GM12875 (cell line): ENCODE data around the gene KCNJ1.

Source experiments
- H3K4me3 ChIP-seq: one replicate; pipeline ENCODE4 v1.5.1; 2011; ENCODE audit warnings: low read depth, low read length, control low read depth
- TF ChIP-seq, protein P1 (sequence below): IDR thresholded peaks from 2 replicates; pipeline ENCODE4 v1.5.1; 2011; ENCODE audit warnings: low read depth, mild to moderate bottlenecking, control low read depth, inconsistent platforms, low read length, moderate library complexity, borderline replicate concordance; ENCODE audit not compliant: insufficient read depth

KCNJ1 gene

DNA sequence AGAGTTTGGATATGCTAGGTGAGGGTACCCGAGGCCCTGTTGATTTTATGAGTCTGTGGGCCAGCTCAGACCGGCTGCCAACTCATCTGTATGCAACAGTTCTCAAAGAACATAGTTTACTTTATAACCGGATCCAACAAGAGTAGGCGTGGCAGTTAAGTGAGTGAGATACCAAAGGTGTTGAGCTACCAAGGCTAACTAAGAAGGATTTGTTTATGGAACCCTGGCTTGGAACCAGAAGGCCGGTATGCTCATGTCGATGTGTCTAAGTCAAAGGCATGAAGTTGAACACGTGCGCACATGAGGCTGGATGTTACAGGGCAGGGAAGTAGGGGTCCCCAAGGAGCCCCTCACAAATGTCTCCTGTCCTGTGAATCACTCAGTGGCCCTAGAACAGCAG lies at the start of gene KCNJ1:
TSS of gene KCNJ1 (minus strand) at position 20 of the 400 bp plus-strand sequence. CDS start 27,053 bp downstream, outside the sequence.
- TF ChIP-seq, protein P1, sequence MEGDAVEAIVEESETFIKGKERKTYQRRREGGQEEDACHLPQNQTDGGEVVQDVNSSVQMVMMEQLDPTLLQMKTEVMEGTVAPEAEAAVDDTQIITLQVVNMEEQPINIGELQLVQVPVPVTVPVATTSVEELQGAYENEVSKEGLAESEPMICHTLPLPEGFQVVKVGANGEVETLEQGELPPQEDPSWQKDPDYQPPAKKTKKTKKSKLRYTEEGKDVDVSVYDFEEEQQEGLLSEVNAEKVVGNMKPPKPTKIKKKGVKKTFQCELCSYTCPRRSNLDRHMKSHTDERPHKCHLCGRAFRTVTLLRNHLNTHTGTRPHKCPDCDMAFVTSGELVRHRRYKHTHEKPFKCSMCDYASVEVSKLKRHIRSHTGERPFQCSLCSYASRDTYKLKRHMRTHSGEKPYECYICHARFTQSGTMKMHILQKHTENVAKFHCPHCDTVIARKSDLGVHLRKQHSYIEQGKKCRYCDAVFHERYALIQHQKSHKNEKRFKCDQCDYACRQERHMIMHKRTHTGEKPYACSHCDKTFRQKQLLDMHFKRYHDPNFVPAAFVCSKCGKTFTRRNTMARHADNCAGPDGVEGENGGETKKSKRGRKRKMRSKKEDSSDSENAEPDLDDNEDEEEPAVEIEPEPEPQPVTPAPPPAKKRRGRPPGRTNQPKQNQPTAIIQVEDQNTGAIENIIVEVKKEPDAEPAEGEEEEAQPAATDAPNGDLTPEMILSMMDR = no peak
- H3K4me3 ChIP-seq = no peak within 1 kb of the TSS

DNA sequence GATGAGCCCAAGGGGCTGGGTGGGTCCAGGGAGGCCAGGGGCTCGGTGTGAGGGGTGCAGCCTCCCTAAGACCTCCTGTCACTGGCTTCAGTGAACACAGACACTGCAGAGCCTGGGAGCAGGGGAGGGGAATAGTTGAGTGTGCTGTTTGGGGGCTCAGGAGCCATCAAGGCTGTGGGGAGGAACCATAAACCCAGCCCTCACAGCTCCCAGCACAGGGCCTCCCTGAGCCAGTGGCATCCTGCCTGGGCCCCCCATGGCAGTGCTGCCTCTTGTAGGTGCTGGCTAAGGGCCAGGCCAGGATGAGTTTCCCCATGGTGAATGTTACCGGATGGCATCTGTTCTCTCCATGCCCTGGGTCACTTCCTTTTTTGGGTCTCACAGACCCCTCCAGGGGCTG lies 49.6 kb upstream of the KCNJ1 start:
- H3K4me3 ChIP-seq = no peak overlapping the region
- TF ChIP-seq, protein P1 = no peak

DNA sequence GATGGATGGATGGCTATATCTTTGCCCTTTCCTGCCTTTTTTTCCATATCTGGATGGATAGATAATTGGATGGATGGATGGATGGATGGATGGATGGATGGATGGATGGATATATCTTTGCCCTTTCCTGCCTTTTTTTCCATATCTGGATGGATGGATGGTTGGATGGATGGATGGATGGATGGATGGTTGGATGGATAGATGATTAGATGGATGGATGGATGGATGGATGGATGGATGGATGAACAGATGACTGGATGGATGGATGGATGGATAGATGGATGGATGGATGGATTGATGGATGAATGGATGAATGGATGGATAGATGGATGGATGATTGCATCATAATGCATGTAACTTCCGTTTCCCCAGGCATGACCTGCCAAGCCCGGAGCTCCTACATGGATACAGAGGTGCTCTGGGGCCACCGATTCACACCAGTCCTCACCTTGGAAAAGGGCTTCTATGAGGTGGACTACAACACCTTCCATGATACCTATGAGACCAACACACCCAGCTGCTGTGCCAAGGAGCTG lies 49.0 kb upstream of the KCNJ1 start:
- no peak overlapping the region for H3K4me3 ChIP-seq
- TF ChIP-seq, protein P1 = no peak

DNA sequence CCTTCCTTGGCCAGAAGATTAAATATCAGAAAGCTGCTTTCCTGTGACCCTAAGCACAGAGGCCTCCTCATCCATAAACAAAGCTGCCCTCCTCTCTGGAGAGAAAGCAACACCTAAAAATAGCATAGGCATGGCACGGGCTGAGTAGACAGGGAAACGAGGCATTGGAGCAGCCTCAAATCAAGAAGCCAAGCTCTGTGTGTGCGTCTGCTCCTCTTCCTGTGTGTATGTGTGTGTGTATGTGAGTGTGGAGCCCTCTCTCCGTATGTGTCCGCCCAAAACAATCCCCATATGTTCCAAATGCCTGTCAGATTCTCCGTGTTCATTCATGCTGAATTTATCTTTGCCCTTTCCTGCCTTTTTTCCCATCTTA lies 48.0 kb upstream of the KCNJ1 start:
- TF ChIP-seq, protein P1 = no peak
- H3K4me3 ChIP-seq = no peak overlapping the region

DNA sequence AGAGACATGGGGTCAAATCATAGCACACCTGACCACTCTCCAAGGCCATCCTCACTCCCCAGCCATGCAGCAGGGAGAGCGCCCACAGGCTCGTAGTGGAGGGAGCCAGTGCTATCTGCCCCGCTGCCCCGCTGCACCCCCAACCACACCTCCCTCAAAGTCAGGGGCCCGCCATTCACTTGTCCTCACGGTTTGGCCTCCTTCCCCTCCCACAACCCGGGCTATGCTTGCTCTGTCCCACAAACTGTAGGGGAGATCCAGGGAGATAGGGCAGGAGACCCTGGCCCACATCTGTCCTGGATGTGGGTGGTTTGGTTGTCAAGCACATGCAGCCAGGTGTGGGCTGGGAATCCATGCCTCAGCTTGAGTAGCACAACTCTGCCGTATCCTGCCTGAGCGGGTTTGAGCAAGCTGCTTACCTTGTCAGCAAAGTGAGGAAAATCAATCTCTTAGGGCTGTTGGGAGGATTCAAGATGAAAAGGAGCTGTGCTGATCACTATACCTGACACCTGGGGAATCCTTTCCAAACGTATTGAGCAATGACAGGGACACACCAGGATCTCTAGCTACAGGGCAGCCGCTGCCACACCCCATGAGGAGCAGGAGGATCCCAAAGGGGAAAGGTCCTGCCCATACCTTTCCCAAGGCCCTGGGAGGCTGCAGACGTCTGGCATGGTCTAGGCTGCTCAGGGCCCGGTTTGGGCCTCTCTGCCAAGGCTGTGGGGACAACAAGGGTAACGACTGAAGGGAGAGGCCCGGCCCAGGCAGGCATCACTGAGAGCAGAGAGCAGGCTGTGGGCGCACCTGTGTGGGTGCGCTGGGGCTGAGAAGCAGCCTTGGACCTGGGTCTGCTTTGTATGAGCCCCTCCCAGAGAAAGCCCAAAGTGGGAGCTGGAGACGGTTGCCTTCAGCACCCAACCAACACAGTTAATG lies 47.4 kb upstream of the KCNJ1 start:
- no peak overlapping the region for H3K4me3 ChIP-seq
- TF ChIP-seq, protein P1 = no peak

DNA sequence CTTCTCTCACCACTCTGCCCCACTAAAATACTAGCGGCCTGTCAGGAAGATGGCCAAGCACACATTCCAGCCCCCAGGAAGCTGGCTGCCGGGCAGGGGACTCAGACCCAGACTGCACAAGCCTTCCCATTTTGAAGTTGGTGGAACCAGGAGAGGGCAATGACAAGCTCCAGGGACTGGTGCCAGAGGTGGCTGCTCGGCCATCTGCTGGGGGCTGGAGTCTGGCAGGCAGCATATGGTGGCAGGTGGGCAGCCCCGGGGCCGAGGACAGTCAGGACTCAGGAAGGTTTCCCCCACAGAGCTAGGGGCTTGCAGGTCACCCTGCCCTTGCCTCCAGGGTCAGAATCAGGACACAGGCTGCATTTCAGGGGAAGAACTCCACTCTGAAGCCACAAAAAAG lies 46.7 kb upstream of the KCNJ1 start:
- TF ChIP-seq, protein P1 = no peak
- no peak overlapping the region for H3K4me3 ChIP-seq

DNA sequence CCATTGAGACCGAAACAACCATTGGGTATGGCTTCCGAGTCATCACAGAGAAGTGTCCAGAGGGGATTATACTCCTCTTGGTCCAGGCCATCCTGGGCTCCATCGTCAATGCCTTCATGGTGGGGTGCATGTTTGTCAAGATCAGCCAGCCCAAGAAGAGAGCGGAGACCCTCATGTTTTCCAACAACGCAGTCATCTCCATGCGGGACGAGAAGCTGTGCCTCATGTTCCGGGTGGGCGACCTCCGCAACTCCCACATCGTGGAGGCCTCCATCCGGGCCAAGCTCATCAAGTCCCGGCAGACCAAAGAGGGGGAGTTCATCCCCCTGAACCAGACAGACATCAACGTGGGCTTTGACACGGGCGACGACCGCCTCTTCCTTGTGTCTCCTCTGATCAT lies 44.6 kb upstream of the KCNJ1 start:
- no peak overlapping the region for H3K4me3 ChIP-seq
- TF ChIP-seq, protein P1 = no peak
